ENCODE measurements around the gene SCGB1A1. TPM values are rescaled to one million over a fixed set of nuclear protein-coding genes. Genes with fewer than 3 reads are reported as not detected.

SCGB1A1 gene
- total and polyA plus RNA-seq, 2 donors (not counting 1 experiment from before 2014, with no cell fraction given), result not detected

GRCh38 chr11:62419314-62419929, 589 bp downstream of the SCGB1A1 start:
- CTCF ChIA-PET, result interaction anchor here (1.3 to 11.8 kb wide), 3 partner anchors 8 to 141 kb away, joined by 3 to 339 read pairs (median 207); no protein-coding TSS in a partner anchor
- intact Hi-C loops (cut with micrococcal nuclease), result no loop called here
- H3K27ac Mint-ChIP-seq, result no peak overlapping the region

More at GRCh38 chr11:62419314-62419929, 589 bp downstream of the SCGB1A1 start:
- 72% methylated on average over 2 of the region's 5 CpGs for WGBS (ENCODE audit: insufficient coverage)
- H3K9ac ChIP-seq (ENCODE audit: low read length), result no peak overlapping the region
- POLR2A ChIA-PET, result no interaction called here
- H2AFZ ChIP-seq (ENCODE audit: insufficient read depth, low read depth, low read length, poor library complexity, severe bottlenecking), result no peak overlapping the region
- Mint-ChIP-seq H3K27me3 (peaks cover 11% of the 10 kb centered on the region), H3K4me3 (no peak overlapping the region), H3K4me1 (no peaks in the 10 kb centered on the region), H3K9me3 (ENCODE audit: insufficient read depth) (no peaks in the 10 kb centered on the region)
- H3K9me3 ChIP-seq (ENCODE audit: control extremely low read depth in 1 of 3, control insufficient read depth in 2 of 3, insufficient read depth in 1 of 3, low read length in 2 of 3), result no peaks in the 10 kb centered on the region
- peaks cover 0 to 2% (median 0%) of the 10 kb centered on the region in 4 experiments for H3K27me3 ChIP-seq (replicated peaks in 1 of 4; ENCODE audit: control extremely low read depth in 1 of 4, control insufficient read depth in 3 of 4, insufficient read depth in 4 of 4, low read length in 3 of 4)
- no peak overlapping the region for H3K27ac ChIP-seq (ENCODE audit: low read length in 2 of 2)
- no peak overlapping the region for H3K4me3 ChIP-seq (ENCODE audit: control extremely low read depth in 1 of 5, extremely low read depth in 1 of 5, insufficient read depth in 1 of 5, low read depth in 2 of 5, low read length in 4 of 5)
- ATAC-seq (ENCODE audit: low read depth) (no peak), DNase-seq (no peak)
- TF ChIP-seq CTCF (IDR thresholded peaks at IDR 0.05) (no peak), EZH2 (IDR thresholded peaks at IDR 0.05; ENCODE audit: borderline replicate concordance, insufficient read depth, low read depth, low read length, poor library complexity, severe bottlenecking) (no peak)
- no peak overlapping the region for H3K4me2 ChIP-seq (replicated peaks; ENCODE audit: low read depth, low read length, poor library complexity, severe bottlenecking)
- H3K36me3 ChIP-seq (replicated peaks in 1 of 2; ENCODE audit: control extremely low read depth in 1 of 2, control insufficient read depth in 1 of 2, extremely low read depth in 1 of 2, insufficient read depth in 2 of 2, low read length in 1 of 2), result no peaks in the 10 kb centered on the region
- no peaks in the 10 kb centered on the region for H3K79me2 ChIP-seq (ENCODE audit: control insufficient read depth, insufficient read depth, low read length)
- no peaks in the 10 kb centered on the region for H4K20me1 ChIP-seq (ENCODE audit: control insufficient read depth, insufficient read depth, low read length, poor library complexity, severe bottlenecking)
- peaks cover 1 to 2% of the 10 kb centered on the region in 2 donors for H3K4me1 ChIP-seq (ENCODE audit: control insufficient read depth in 2 of 2, insufficient read depth in 2 of 2, low read length in 2 of 2)

All from B cell (primary cell).